Nephron progenitor cell (in vitro differentiated cells): ENCODE results near the gene STAP2.

Experiments used
- DNase-seq: peaks from one replicate; pipeline ENCODE4 v3.0.0; 2021
- H3K27ac Mint-ChIP-seq: 2 replicates; pipeline ENCODE4 v1.8.0; 2021; ENCODE audit warnings: mild to moderate bottlenecking, moderate library complexity, mixed read lengths
- H3K27me3 Mint-ChIP-seq: 2 replicates; pipeline ENCODE4 v1.8.0; 2021; ENCODE audit warnings: mild to moderate bottlenecking, low read depth, mixed read lengths; ENCODE audit not compliant: poor library complexity
- H3K36me3 Mint-ChIP-seq: 2 replicates; pipeline ENCODE4 v1.8.0; 2021; ENCODE audit warnings: low read depth, mixed read lengths
- H3K4me1 Mint-ChIP-seq: 2 replicates; pipeline ENCODE4 v1.8.0; 2021; ENCODE audit warnings: mixed read lengths
- H3K4me3 Mint-ChIP-seq: 2 replicates; pipeline ENCODE4 v1.8.0; 2021; ENCODE audit warnings: mild to moderate bottlenecking, moderate library complexity, mixed read lengths
- H3K9me3 Mint-ChIP-seq: 2 replicates; pipeline ENCODE4 v1.8.0; 2021; ENCODE audit warnings: mild to moderate bottlenecking, moderate library complexity, mixed read lengths
- TF ChIP-seq, protein P1 (sequence below): fragments of 200-600 bp; sonication (generic); IDR thresholded peaks from 2 replicates; pipeline ENCODE4 v1.5.0; 2021; ENCODE audit warnings: antibody characterized with exemption

STAP2 gene

DNA sequence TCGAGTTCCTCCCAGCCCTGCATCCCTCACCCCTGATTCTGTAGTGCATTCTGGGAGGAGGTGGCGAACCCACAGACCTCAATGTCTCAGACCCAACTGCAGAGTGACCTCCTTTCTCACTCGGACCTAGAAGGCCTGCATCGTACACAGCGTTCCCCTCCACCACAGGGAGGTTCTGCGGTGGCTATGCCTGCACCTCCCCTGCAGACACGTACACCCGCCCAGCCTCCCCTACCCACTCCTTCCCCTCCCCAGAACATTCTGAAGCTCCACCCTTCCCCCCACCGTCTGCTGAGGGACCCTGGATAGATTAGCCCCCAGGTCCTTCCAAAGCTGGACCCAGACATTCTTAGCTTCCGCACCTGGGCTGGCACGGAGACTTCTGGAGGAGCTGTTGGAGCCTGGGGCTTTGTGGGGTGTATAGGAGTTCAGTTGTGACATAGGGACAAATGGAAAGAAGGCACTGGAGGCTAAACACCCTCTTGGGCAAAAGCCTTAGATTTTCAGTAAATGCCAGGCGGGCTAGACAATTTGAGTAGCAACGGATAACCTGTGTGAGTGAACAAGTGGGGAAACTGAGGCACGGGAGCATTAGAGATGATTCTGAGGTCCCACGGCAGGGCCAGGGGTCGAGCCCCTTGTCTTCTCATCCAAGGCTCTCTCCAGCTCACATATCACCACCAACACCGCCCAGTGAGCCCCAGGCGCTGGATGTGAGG is 34.6 kb downstream of the STAP2 start:
- H3K27ac Mint-ChIP-seq: no peak overlapping the region
- H3K36me3 Mint-ChIP-seq: peaks cover 14% of the 10 kb centered on the region
- TF ChIP-seq, protein P1, sequence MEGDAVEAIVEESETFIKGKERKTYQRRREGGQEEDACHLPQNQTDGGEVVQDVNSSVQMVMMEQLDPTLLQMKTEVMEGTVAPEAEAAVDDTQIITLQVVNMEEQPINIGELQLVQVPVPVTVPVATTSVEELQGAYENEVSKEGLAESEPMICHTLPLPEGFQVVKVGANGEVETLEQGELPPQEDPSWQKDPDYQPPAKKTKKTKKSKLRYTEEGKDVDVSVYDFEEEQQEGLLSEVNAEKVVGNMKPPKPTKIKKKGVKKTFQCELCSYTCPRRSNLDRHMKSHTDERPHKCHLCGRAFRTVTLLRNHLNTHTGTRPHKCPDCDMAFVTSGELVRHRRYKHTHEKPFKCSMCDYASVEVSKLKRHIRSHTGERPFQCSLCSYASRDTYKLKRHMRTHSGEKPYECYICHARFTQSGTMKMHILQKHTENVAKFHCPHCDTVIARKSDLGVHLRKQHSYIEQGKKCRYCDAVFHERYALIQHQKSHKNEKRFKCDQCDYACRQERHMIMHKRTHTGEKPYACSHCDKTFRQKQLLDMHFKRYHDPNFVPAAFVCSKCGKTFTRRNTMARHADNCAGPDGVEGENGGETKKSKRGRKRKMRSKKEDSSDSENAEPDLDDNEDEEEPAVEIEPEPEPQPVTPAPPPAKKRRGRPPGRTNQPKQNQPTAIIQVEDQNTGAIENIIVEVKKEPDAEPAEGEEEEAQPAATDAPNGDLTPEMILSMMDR: no peak
- H3K4me3 Mint-ChIP-seq: peak overlapping the region; percentile 74
- no peak for DNase-seq
- no peaks in the 10 kb centered on the region for H3K9me3 Mint-ChIP-seq
- H3K4me1 Mint-ChIP-seq: peaks cover 33% of the 10 kb centered on the region
- peaks cover 10% of the 10 kb centered on the region for H3K27me3 Mint-ChIP-seq

DNA sequence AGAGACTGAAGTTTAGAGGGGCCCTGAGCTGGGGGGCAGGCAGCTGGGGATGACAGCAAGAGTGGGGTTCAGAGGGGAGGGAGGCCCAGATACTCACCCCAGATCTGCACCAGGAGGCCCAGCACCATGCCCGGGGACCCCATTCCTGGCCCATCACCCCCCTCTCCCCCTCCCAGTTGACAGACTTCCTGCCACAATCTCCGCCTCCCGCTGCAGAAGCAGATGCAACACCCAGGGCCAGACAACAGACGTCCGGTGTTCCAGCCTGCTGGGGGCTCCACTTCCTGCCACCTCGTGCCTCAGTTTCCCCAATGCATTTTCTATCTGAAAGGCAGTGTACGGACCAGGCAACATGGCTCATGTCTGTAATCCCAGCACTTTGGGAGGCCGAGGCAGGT is 36.4 kb downstream of the STAP2 start, which contains the start of gene TMIGD2:
Gene TMIGD2, minus strand, starts transcription at position 147 of the 398 bp plus-strand sequence. Its CDS starts 4 bp downstream, at position 143.
- no peaks in the 10 kb centered on the region for H3K9me3 Mint-ChIP-seq
- no peak for DNase-seq
- H3K4me3 Mint-ChIP-seq: peak within 1 kb of the TSS; percentile 33
- TF ChIP-seq, protein P1: no peak
- H3K27me3 Mint-ChIP-seq: peaks cover 17% of the 10 kb centered on the region
- H3K27ac Mint-ChIP-seq: peak within 1 kb of the TSS; percentile 57
- H3K36me3 Mint-ChIP-seq: peaks cover 8% of the 10 kb centered on the region
- peaks cover 33% of the 10 kb centered on the region for H3K4me1 Mint-ChIP-seq

DNA sequence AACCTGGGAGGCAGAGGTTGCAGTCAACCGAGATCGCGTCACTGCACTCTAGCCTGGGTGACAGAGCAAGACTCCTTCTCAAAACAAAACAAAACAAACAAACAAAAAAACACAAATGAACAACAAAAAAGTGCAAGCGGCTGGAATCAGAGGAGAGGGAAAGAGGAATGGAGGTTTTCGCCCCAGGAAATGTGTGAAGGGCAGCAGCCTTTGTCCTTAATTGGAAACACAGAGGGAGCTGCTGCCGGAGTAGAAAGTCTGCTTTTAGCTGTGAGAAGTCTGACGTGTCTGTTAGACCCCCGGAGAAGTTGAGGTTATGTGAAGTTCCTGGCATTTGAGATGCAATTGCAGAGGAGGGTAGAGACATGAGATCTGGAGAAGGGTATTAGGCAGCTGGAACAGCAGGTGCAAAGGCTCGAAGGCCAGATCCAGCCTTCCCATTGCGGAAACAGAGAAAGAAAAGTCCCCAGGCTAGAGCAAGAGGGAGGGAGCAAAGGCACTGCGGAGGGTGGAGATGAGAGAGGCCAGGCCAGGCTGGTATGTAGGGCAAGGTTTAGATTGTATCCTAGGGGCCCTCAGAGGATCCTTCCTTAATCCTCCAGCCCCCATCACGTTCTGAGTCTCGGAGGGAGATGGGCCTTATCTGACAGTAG is 36.9 kb downstream of the STAP2 start:
- peak overlapping the region; percentile 33 for H3K4me3 Mint-ChIP-seq
- H3K27ac Mint-ChIP-seq: peak overlapping the region; percentile 57
- DNase-seq: no peak

DNA sequence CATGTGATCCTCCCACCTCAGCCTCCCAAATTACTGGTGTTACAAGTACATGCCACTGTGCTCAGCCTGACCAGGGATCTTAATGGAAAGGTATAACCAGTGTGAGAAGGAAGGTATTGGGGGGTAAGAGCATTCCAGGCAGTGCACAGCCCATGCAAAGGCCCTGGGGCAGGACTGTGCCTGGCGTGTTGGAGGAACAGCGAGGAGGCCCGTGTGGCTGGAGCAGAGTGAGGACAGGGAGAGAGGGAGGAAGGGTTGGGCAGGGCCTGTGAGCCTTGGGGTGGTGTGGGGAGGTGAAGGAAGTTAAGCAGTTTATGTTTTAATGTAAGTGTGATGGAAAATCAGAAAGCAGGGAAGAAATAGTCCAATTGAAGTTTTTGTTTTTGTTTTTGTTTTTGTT is 38.0 kb downstream of the STAP2 start:
- H3K9me3 Mint-ChIP-seq: no peaks in the 10 kb centered on the region

More for the DNA sequence above, 36.9 kb downstream of the STAP2 start:
- Mint-ChIP-seq H3K36me3 (peaks cover 3% of the 10 kb centered on the region), H3K27me3 (peaks cover 20% of the 10 kb centered on the region), H3K4me1 (peaks cover 31% of the 10 kb centered on the region), H3K9me3 (no peaks in the 10 kb centered on the region)
- TF ChIP-seq, protein P1: no peak

DNA sequence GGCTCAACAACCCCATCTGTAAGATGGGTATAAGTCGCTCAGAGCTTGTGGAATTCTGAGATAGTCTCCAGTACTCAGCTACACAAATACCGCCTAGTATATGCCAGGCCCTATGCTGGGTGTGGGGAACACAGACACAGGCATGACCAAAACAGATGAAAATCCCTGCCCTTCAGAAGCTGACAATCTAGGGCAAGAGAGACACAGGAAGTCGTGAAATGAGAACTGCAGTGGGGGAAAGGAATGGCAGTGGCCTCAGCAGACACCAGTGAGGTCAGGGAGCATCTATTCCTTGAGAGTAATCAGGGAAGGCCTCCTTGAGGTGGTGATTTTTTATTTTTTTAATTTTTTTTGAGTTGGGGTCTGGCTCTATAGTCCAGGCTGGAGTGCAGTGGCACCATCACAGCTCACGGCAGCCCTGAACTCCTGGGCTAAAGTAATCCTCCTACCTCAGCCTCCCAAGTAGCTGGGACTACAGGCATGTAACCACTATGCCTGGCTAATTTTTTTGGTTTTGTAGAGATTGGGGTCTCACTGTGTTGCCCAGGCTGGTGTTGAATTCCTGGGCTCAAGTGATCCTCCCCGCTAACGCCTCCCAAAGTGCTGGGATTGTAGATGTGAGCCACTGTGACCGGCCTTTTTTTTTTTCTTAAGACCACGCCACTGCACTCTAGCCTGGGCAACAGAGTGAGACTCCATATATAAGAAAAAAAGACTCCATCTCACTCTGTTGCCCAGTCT is 39.6 kb downstream of the STAP2 start:
- TF ChIP-seq, protein P1: no peak
- no peak for DNase-seq
- peaks cover 23% of the 10 kb centered on the region for H3K4me1 Mint-ChIP-seq
- peak overlapping the region; percentile 68 for H3K27ac Mint-ChIP-seq
- no peak overlapping the region for H3K4me3 Mint-ChIP-seq
- H3K9me3 Mint-ChIP-seq: no peaks in the 10 kb centered on the region
- peaks cover 34% of the 10 kb centered on the region for H3K27me3 Mint-ChIP-seq
- H3K36me3 Mint-ChIP-seq: no peaks in the 10 kb centered on the region

More for the DNA sequence above, 38.0 kb downstream of the STAP2 start:
- Mint-ChIP-seq H3K27ac (no peak overlapping the region), H3K36me3 (no peaks in the 10 kb centered on the region), H3K4me1 (peaks cover 26% of the 10 kb centered on the region), H3K27me3 (peaks cover 19% of the 10 kb centered on the region), H3K4me3 (no peak overlapping the region)
- DNase-seq: no peak
- TF ChIP-seq, protein P1: no peak
